Measurements from ENCODE around the gene PHLDA3.

DNA sequence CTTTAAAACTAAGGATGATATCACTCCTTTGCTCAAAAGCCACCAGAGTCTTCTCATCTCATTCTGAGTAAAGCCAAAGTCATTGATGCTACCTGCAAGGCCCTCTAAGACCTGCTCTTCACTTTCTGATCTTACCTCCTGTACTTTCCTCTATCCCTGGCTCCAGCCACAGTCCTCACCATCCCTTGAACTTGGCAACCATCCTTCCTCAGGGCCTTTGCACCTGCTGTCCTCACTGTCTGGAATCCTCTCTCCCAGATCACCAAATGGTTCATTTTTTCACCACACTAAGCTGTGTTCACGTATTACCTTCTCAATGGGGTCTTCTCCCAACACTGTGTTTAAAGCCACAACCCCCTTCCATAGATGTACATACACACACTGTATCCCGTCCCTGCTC is 4.3 kb upstream of the PHLDA3 start:
- TF ChIP-seq ZXDB (tag by site-specific recombination; IDR thresholded peaks at IDR 0.05) (no peak), ZNF670 (tag by site-specific recombination; IDR thresholded peaks at IDR 0.05; ENCODE audit: low read depth) (no peak), ZNF629 (tag by site-specific recombination; IDR thresholded peaks at IDR 0.05) (no peak), CTCF (tag by site-specific recombination; IDR thresholded peaks at IDR 0.05) (no peak), MZF1 (tag by site-specific recombination; IDR thresholded peaks at IDR 0.05; ENCODE audit: borderline replicate concordance) (no peak), ZFP3 (tag by site-specific recombination; IDR thresholded peaks at IDR 0.05; ENCODE audit: low read depth) (no peak), ZNF341 (tag by site-specific recombination; IDR thresholded peaks at IDR 0.05; ENCODE audit: low read depth) (no peak), ZNF473 (tag by site-specific recombination; IDR thresholded peaks at IDR 0.05) (no peak), MEIS1 (CRISPR knock-in tag; IDR thresholded peaks at IDR 0.05; ENCODE audit: borderline replicate concordance) (no peak), ZFP41 (tag by site-specific recombination; IDR thresholded peaks at IDR 0.05; ENCODE audit: borderline replicate concordance) (no peak), MYNN (tag by site-specific recombination; IDR thresholded peaks at IDR 0.05; ENCODE audit: borderline replicate concordance) (no peak), ATF2 (tag by site-specific recombination; IDR thresholded peaks at IDR 0.05; ENCODE audit: low read depth) (no peak)
- TF ChIP-seq, protein P1, sequence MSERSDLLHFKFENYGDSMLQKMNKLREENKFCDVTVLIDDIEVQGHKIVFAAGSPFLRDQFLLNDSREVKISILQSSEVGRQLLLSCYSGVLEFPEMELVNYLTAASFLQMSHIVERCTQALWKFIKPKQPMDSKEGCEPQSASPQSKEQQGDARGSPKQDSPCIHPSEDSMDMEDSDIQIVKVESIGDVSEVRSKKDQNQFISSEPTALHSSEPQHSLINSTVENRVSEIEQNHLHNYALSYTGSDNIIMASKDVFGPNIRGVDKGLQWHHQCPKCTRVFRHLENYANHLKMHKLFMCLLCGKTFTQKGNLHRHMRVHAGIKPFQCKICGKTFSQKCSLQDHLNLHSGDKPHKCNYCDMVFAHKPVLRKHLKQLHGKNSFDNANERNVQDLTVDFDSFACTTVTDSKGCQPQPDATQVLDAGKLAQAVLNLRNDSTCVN (tag by site-specific recombination; optimal IDR thresholded peaks at IDR 0.05) = no peak
